Stomach smooth muscle (tissue), 2 donors: ENCODE results near the gene FMN2.
A peak's percentile ranks its signal among the peaks of the same experiment; 100 is the strongest.

Experiments used
- H3K27ac ChIP-seq: one replicate; pipeline ENCODE4 v1.7.0; 2013; ENCODE audit warnings: mild to moderate bottlenecking, low read length, inconsistent platforms
- H3K27me3 ChIP-seq, 2 donors: one replicate each; pipeline ENCODE4 v1.7.0; 2013; ENCODE audit warnings: low read length in 2 of 2; ENCODE audit not compliant: insufficient read depth in 2 of 2, control insufficient read depth in 1 of 2
- H3K36me3 ChIP-seq, 2 donors: one replicate each; pipeline ENCODE4 v1.7.0; 2013; ENCODE audit warnings: low read length in 2 of 2; ENCODE audit not compliant: control insufficient read depth in 2 of 2, insufficient read depth in 2 of 2
- H3K4me1 ChIP-seq: one replicate; pipeline ENCODE4 v1.7.0; 2013; ENCODE audit warnings: low read length; ENCODE audit not compliant: control insufficient read depth, insufficient read depth
- H3K4me3 ChIP-seq, 2 donors: one replicate each; pipeline ENCODE4 v1.7.0; 2013; ENCODE audit warnings: low read length in 2 of 2
- H3K9ac ChIP-seq, 2 donors: one replicate each; pipeline ENCODE4 v1.7.0; 2013; ENCODE audit warnings: low read length in 2 of 2, mild to moderate bottlenecking in 1 of 2
- H3K9me3 ChIP-seq, 2 donors: one replicate each; pipeline ENCODE4 v1.7.0; 2013; ENCODE audit warnings: low read length in 2 of 2; ENCODE audit not compliant: control insufficient read depth in 2 of 2
- donor health status: healthy.
- donor health status: Pancreatic carcinoma.

FMN2 gene

GRCh38 chr1:240341365-240342250 lies 249.9 kb downstream of the FMN2 start:
- Histone ChIP-seq H3K4me1 (peaks cover 12% of the 10 kb centered on the region), H3K4me3 (no peak overlapping the region), H3K27me3 (no peaks in the 10 kb centered on the region), H3K9me3 (peaks cover 0 to 4% of the 10 kb centered on the region in 2 donors), H3K9ac (no peak overlapping the region), H3K27ac (no peak overlapping the region), H3K36me3 (no peaks in the 10 kb centered on the region)

DNA sequence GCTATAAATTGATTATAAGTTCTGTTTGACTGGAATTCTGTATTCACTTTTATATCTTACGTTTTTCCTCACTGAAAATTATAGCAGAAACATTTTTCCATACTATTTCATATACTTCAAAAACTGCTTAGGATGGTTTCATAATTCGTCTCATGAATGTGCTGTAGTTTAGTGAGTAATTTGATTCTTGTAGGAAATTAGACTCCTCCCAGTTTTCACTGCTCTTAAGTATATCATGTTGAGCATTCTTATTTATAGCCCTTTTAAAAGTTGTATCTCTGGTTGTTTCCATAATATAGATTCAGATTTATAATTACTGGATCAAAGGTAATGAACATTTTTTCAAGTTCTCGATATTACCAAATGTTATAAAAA lies 250.6 kb downstream of the FMN2 start:
- Histone ChIP-seq H3K9ac (no peak overlapping the region), H3K4me3 (no peak overlapping the region), H3K27me3 (no peaks in the 10 kb centered on the region), H3K36me3 (no peaks in the 10 kb centered on the region), H3K9me3 (peaks cover 0 to 4% of the 10 kb centered on the region in 2 donors), H3K4me1 (peaks cover 12% of the 10 kb centered on the region), H3K27ac (no peak overlapping the region)

GRCh38 chr1:240343045-240343444 lies 251.4 kb downstream of the FMN2 start:
- H3K4me1 ChIP-seq: peaks cover 12% of the 10 kb centered on the region
- peaks cover 0 to 4% of the 10 kb centered on the region in 2 donors for H3K9me3 ChIP-seq
- no peak overlapping the region for H3K27ac ChIP-seq
- no peaks in the 10 kb centered on the region for H3K27me3 ChIP-seq
- no peak overlapping the region for H3K4me3 ChIP-seq
- H3K36me3 ChIP-seq: no peaks in the 10 kb centered on the region
- no peak overlapping the region for H3K9ac ChIP-seq

DNA sequence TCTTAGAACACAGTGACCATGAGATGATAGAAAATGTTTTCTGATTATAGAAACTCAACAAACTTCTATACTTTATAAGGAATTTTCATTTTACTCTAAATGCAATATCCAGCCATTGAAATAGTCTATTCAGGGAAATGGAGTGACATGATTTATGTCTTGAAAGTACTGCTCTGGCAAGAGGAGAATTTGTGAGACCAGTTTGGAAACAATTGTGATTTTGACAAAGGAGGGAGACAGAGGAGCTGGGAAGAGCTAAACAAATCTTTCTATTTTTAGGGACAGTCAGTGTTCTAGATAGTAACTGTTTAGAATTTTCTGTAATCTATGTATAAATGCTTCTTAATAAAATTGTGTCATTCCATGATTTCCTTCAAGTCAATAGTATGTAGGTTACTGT lies 252.3 kb downstream of the FMN2 start:
- no peak overlapping the region for H3K4me3 ChIP-seq
- peak overlapping the region in 1 of 2 donors; percentile 35 for H3K9ac ChIP-seq
- H3K27me3 ChIP-seq: no peaks in the 10 kb centered on the region
- H3K27ac ChIP-seq: no peak overlapping the region
- peaks cover 12% of the 10 kb centered on the region for H3K4me1 ChIP-seq
- H3K9me3 ChIP-seq: peaks cover 0 to 1% of the 10 kb centered on the region in 2 donors
- H3K36me3 ChIP-seq: no peaks in the 10 kb centered on the region

DNA sequence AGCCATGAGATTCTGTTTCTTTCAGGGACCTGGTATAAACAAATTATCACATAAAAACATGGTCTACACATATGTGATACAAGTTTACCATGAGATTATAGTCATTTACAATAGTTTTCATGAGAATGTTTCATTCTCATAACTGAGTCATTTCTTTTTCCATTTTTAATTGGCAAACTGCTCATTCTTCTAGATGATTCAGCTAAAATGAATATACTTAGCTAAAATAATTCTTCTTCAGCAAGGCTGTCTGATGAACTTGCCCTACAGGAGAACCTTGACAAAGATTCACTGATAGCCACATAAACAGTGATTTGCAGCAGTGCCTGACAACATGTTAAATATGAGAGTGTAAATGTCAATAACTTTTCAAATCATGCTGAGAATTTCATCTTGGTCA lies 253.2 kb downstream of the FMN2 start:
- no peak overlapping the region for H3K4me3 ChIP-seq
- no peak overlapping the region for H3K27ac ChIP-seq
- no peak overlapping the region for H3K9ac ChIP-seq
- no peaks in the 10 kb centered on the region for H3K36me3 ChIP-seq
- H3K9me3 ChIP-seq: no peaks in the 10 kb centered on the region
- H3K4me1 ChIP-seq: peaks cover 12% of the 10 kb centered on the region
- H3K27me3 ChIP-seq: no peaks in the 10 kb centered on the region

DNA sequence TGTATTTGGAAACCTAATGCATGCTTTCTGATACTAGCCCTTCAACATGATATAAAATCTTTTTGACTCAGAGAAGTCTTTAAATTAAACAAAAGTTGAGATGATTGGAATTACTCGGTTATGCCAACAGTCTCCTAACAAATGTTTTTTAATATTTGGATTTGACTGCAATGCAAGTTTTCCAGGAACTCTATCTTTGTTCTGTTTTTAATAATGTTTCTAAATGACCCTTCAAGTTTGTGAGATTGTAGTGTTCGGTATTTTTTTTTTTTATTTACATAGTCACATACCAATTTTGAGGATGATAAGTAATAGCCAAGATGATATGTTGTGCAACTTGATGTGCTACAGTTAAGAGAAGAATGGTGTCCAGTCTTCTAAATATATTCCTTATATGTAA lies 258.0 kb downstream of the FMN2 start:
- Histone ChIP-seq H3K9me3 (no peaks in the 10 kb centered on the region), H3K36me3 (no peaks in the 10 kb centered on the region), H3K27me3 (no peaks in the 10 kb centered on the region), H3K27ac (no peak overlapping the region), H3K4me1 (no peaks in the 10 kb centered on the region), H3K4me3 (no peak overlapping the region), H3K9ac (no peak overlapping the region)

- Histone ChIP-seq H3K27ac (no peak overlapping the region), H3K9me3 (no peaks in the 10 kb centered on the region), H3K9ac (no peak overlapping the region), H3K27me3 (no peaks in the 10 kb centered on the region), H3K4me1 (no peaks in the 10 kb centered on the region), H3K4me3 (no peak overlapping the region), H3K36me3 (no peaks in the 10 kb centered on the region)
Measured at GRCh38 chr1:240350910-240351331, 259.2 kb downstream of the FMN2 start.

DNA sequence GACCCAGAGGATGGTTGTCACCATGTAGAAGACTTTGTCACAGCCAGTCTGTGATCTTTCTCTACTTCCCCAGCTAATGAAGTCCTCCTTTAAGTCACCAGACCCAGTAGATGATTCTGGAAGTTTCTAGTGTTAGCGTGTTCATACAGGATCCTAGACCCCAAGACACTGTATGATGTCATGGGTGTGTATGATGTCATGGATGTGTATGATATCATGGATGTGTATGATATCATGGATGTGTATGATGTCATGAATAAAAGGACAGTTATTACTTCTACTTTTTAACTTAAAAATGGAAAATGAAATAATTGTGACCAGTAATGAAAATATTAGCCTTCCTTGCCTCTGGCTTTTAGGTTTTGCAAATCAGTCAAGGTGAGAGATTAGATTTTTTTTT lies 260.0 kb downstream of the FMN2 start:
- Histone ChIP-seq H3K27me3 (no peaks in the 10 kb centered on the region), H3K9me3 (no peaks in the 10 kb centered on the region), H3K9ac (no peak overlapping the region), H3K36me3 (no peaks in the 10 kb centered on the region), H3K4me1 (no peaks in the 10 kb centered on the region), H3K27ac (no peak overlapping the region), H3K4me3 (no peak overlapping the region)

DNA sequence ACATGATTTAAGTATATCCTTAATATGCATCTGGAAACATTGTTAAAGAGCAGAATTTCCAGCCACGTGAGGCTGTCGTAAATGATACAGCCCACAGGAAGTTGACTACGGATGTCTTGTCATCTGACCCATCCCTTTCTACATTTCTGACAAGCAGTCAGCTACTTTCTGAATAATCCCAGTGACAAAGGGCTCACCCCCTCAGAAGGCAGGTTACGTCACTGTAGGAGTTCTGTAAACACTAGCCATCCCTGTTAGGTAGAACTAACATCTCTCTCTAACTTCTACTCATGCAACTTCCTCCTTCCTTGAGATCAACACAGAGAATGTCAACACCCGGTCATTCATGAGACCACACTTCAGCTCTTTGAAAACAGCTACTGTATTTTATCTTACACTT lies 261.1 kb downstream of the FMN2 start:
- Histone ChIP-seq H3K27me3 (no peaks in the 10 kb centered on the region), H3K27ac (no peak overlapping the region), H3K9ac (no peak overlapping the region)

GRCh38 chr1:240356568-240356967 lies 264.9 kb downstream of the FMN2 start:
- Histone ChIP-seq H3K36me3 (no peaks in the 10 kb centered on the region), H3K27me3 (no peaks in the 10 kb centered on the region), H3K9me3 (no peaks in the 10 kb centered on the region), H3K27ac (no peak overlapping the region), H3K4me3 (no peak overlapping the region), H3K4me1 (no peaks in the 10 kb centered on the region), H3K9ac (no peak overlapping the region)

More for the DNA sequence above, 261.1 kb downstream of the FMN2 start:
- Histone ChIP-seq H3K36me3 (no peaks in the 10 kb centered on the region), H3K4me1 (no peaks in the 10 kb centered on the region), H3K9me3 (no peaks in the 10 kb centered on the region), H3K4me3 (no peak overlapping the region)

DNA sequence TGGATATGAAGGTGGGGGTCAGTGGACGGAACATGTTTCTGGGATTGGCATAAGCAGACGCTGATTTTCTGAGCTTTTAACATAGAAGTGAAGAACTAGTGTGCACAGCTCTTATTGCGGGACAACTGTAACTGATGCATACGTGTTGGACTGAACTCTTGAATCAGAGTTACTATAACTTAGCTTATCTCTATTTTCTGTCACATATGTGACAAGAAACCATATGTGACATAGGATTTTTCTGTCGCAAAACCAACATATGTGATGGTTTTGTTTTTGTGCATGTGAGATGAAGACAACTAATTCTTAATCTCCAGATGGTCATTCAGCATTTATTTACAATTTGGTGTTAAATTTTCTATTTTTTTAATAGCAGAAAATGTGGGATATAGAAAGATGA lies 270.4 kb downstream of the FMN2 start:
- H3K4me1 ChIP-seq: no peaks in the 10 kb centered on the region
- no peak overlapping the region for H3K9ac ChIP-seq
- H3K27me3 ChIP-seq: no peaks in the 10 kb centered on the region
- H3K36me3 ChIP-seq: no peaks in the 10 kb centered on the region
- no peak overlapping the region for H3K4me3 ChIP-seq
- H3K9me3 ChIP-seq: no peaks in the 10 kb centered on the region
- no peak overlapping the region for H3K27ac ChIP-seq
